Measurements from ENCODE around the gene RALGPS1.

Gene RALGPS1

GRCh38 chr9:126904586-126904985, 10.0 kb upstream of the RALGPS1 start:
- in situ Hi-C loops (cut with HindIII; ENCODE audit: low sequenced_read_pairs) = no loop called here

- in situ Hi-C loops (cut with HindIII; ENCODE audit: low sequenced_read_pairs) = no loop called here
These were observed 8.5 kb upstream of the RALGPS1 start for GRCh38 chr9:126906091-126906490.

GRCh38 chr9:126907058-126907457, 7.5 kb upstream of the RALGPS1 start:
- in situ Hi-C loops (cut with HindIII; ENCODE audit: low sequenced_read_pairs) = no loop called here

GRCh38 chr9:126915281-126915816, 767 bp downstream of the RALGPS1 start:
- in situ Hi-C loops (cut with HindIII; ENCODE audit: low sequenced_read_pairs) = no loop called here

GRCh38 chr9:126915846-126916543, 1.4 kb downstream of the RALGPS1 start:
- in situ Hi-C loops (cut with HindIII; ENCODE audit: low sequenced_read_pairs) = no loop called here

- in situ Hi-C loops (cut with HindIII; ENCODE audit: low sequenced_read_pairs) = no loop called here
These were observed 2.3 kb downstream of the RALGPS1 start for GRCh38 chr9:126916909-126917308.

GRCh38 chr9:126919193-126919592, 4.6 kb downstream of the RALGPS1 start:
- in situ Hi-C loops (cut with HindIII; ENCODE audit: low sequenced_read_pairs) = no loop called here

GRCh38 chr9:126925876-126926275, 11.3 kb downstream of the RALGPS1 start:
- in situ Hi-C loops (cut with HindIII; ENCODE audit: low sequenced_read_pairs) = no loop called here

GRCh38 chr9:126926364-126926763, 11.8 kb downstream of the RALGPS1 start:
- in situ Hi-C loops (cut with HindIII; ENCODE audit: low sequenced_read_pairs) = no loop called here

GRCh38 chr9:126927419-126927818, 12.8 kb downstream of the RALGPS1 start:
- in situ Hi-C loops (cut with HindIII; ENCODE audit: low sequenced_read_pairs) = no loop called here

- in situ Hi-C loops (cut with HindIII; ENCODE audit: low sequenced_read_pairs) = no loop called here
These were observed 18.3 kb downstream of the RALGPS1 start for GRCh38 chr9:126932871-126933321.

- in situ Hi-C loops (cut with HindIII; ENCODE audit: low sequenced_read_pairs) = no loop called here
These were observed 18.9 kb downstream of the RALGPS1 start for GRCh38 chr9:126933334-126933980.

- in situ Hi-C loops (cut with HindIII; ENCODE audit: low sequenced_read_pairs) = no loop called here
These were observed 19.9 kb downstream of the RALGPS1 start for GRCh38 chr9:126934441-126934840.

GRCh38 chr9:126935630-126936029, 21.0 kb downstream of the RALGPS1 start:
- in situ Hi-C loops (cut with HindIII; ENCODE audit: low sequenced_read_pairs) = no loop called here

GRCh38 chr9:126937444-126937843, 22.9 kb downstream of the RALGPS1 start:
- in situ Hi-C loops (cut with HindIII; ENCODE audit: low sequenced_read_pairs) = no loop called here

GRCh38 chr9:126938327-126938726, 23.7 kb downstream of the RALGPS1 start:
- in situ Hi-C loops (cut with HindIII; ENCODE audit: low sequenced_read_pairs) = no loop called here

- in situ Hi-C loops (cut with HindIII; ENCODE audit: low sequenced_read_pairs) = no loop called here
These were observed 25.2 kb downstream of the RALGPS1 start for GRCh38 chr9:126939821-126940221.

- in situ Hi-C loops (cut with HindIII; ENCODE audit: low sequenced_read_pairs) = no loop called here
These were observed 27.8 kb downstream of the RALGPS1 start for GRCh38 chr9:126942399-126942798.

- in situ Hi-C loops (cut with HindIII; ENCODE audit: low sequenced_read_pairs) = no loop called here
These were observed 31.1 kb downstream of the RALGPS1 start for GRCh38 chr9:126945682-126946081.

- in situ Hi-C loops (cut with HindIII; ENCODE audit: low sequenced_read_pairs) = no loop called here
These were observed 32.9 kb downstream of the RALGPS1 start for GRCh38 chr9:126947529-126947928.

GRCh38 chr9:126952205-126952977, 37.8 kb downstream of the RALGPS1 start:
- in situ Hi-C loops (cut with HindIII; ENCODE audit: low sequenced_read_pairs) = no loop called here
